HepG2 (cell line): ENCODE measurements around the gene CNR2. TPM values are rescaled to one million over a fixed set of nuclear protein-coding genes. Genes with fewer than 3 reads are reported as not detected.

Experiments used
- AHDC1 ChIP-seq: sonication (generic); formaldehyde crosslinking; IDR thresholded peaks from 2 replicates; pipeline ENCODE4 v1.5.1; 2020; ENCODE audit warnings: mild to moderate bottlenecking, missing genetic modification reagents, borderline replicate concordance
- BRD4 ChIP-seq: sonication (generic); formaldehyde crosslinking; IDR thresholded peaks from 2 replicates; pipeline ENCODE4 v1.4.0; 2020; ENCODE audit warnings: missing genetic modification reagents
- CEBPG ChIP-seq: IDR thresholded peaks from 2 replicates; pipeline ENCODE4 v1.6.1; 2016
- EED ChIP-seq: sonication (generic); formaldehyde crosslinking; IDR thresholded peaks from 2 replicates; pipeline ENCODE4 v1.5.0; 2020; ENCODE audit warnings: mild to moderate bottlenecking, missing genetic modification reagents
- HMGA1 ChIP-seq: sonication (generic); formaldehyde crosslinking; conservative IDR thresholded peaks from 2 replicates; pipeline ENCODE4 v1.4.0; 2020; ENCODE audit warnings: missing genetic modification reagents
- KDM1A ChIP-seq: IDR thresholded peaks from 2 replicates; pipeline ENCODE4 v1.6.1; 2016; ENCODE audit warnings: missing compliant biosample characterization
- NFE2L2 ChIP-seq: fragments of 150-350 bp; IDR thresholded peaks from 2 replicates; pipeline ENCODE4 v1.6.1; 2014; ENCODE audit warnings: low read length
- TGIF2 ChIP-seq: IDR thresholded peaks from 2 replicates; pipeline ENCODE4 v1.6.1; 2016; ENCODE audit warnings: control low read depth, missing compliant biosample characterization
- ZNF207 ChIP-seq: fragments of 450-650 bp; IDR thresholded peaks from 2 replicates; pipeline ENCODE4 v1.6.1; 2016; ENCODE audit warnings: antibody characterized with exemption, borderline replicate concordance
- ZNF251 ChIP-seq: sonication (generic); formaldehyde crosslinking; IDR thresholded peaks from 2 replicates; pipeline ENCODE4 v1.9.0; 2021; ENCODE audit warnings: mild to moderate bottlenecking, missing genetic modification reagents
- ZNF510 ChIP-seq: sonication (generic); formaldehyde crosslinking; IDR thresholded peaks from 2 replicates; pipeline ENCODE4 v1.4.0; 2020; ENCODE audit warnings: low read depth, mild to moderate bottlenecking, missing genetic modification reagents
- ZNF7 ChIP-seq: IDR thresholded peaks from 2 replicates; pipeline ENCODE4 v1.6.1; 2016; ENCODE audit warnings: missing biosample characterization, missing genetic modification reagents
- polyA plus RNA-seq, 8 experiments: library from polyadenylated mRNA; depleted of rRNA in 3 of 8; stranded (reverse) in 7 of 8; unstranded in 1 of 8; fragments of >200 nt; fragmentation: Illumina TruSeq in 4 of 8; extraction: Trizol in 4 of 8; gene quantifications; 2 replicates each; pipeline versions ENCODE4 v1.2.1 to v1.2.3, GENCODE V29; 2011 to 2016; ENCODE audit warnings: low read depth in 4 of 8, missing spikeins in 1 of 8, mixed read lengths in 1 of 8; ENCODE audit not compliant: insufficient read depth in 1 of 8
- total RNA-seq, 5 experiments: library from RNA; depleted of rRNA; stranded (reverse); fragments of >200 nt; fragmentation: Illumina TruSeq; extraction: Trizol; gene quantifications; 2 replicates each; pipeline ENCODE4 v1.2.3, GENCODE V29; 2016; ENCODE audit warnings: low read depth in 1 of 5
- TF ChIP-seq, protein P1 (sequence below): IDR thresholded peaks from 2 replicates; pipeline ENCODE4 v1.6.1; 2016
- TF ChIP-seq, protein P2 (sequence below): sonication (generic); formaldehyde crosslinking; IDR thresholded peaks from 2 replicates; pipeline ENCODE4 v1.5.0; 2020; ENCODE audit warnings: mild to moderate bottlenecking, missing genetic modification reagents, borderline replicate concordance

CNR2 gene
- total and polyA plus RNA-seq, 2 of the 13 experiments (the other 11 are each of a cell fraction or from before 2014, with no cell fraction given): not detected

DNA sequence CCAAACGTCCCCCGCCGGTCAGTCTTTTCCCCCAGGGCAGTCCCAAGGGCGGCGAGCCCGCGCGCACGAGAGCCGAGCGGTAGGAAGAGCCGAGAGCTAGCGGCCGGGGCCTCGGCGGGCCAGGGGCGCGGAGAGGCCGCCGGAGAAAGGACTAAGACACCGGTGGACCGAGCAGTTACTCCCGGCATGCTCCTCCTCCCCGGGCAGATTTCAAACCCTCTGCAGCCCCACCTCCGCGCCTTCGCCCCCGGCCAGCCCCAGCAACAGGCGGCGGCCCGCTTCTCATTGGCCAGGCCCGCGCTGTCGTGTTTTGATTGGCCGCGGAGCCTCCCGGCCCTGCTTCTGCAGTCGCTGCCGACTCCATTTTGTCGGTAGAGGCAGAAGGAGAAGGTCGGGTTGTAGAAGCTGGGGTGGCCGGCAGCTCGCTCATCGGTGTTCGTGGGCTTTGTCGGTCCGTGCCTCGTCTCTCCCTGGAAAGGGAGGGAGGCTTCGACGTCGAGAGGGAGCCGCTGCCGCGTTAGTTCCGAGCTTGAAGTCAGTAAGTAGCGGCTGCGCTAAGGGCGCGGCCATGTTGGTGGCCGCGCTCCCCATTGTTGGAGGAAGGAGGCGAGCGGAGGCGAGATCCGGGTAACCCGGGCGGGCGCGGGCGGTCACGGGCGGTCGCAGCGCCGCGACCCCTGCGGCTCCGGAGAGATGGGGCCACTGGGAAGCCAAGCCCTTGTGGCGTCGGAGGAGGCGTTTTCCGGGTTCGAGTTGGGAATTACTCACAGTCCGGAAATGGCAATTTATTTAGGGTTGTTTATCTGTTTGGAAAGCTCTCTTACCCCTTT, 46.5 kb upstream of the CNR2 start, which contains the start of gene PNRC2 (continued):
- TF ChIP-seq, protein P1, sequence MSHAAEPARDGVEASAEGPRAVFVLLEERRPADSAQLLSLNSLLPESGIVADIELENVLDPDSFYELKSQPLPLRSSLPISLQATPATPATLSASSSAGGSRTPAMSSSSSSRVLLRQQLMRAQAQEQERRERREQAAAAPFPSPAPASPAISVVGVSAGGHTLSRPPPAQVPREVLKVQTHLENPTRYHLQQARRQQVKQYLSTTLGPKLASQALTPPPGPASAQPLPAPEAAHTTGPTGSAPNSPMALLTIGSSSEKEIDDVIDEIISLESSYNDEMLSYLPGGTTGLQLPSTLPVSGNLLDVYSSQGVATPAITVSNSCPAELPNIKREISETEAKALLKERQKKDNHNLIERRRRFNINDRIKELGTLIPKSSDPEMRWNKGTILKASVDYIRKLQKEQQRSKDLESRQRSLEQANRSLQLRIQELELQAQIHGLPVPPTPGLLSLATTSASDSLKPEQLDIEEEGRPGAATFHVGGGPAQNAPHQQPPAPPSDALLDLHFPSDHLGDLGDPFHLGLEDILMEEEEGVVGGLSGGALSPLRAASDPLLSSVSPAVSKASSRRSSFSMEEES (CRISPR knock-in tag): peak; percentile 68
- no peak; the same call in 1 of the 2 replicates for TF ChIP-seq TGIF2 (CRISPR knock-in tag)
- no peak; the same call in 1 of the 2 replicates for TF ChIP-seq ZNF7
- TF ChIP-seq, protein P2, sequence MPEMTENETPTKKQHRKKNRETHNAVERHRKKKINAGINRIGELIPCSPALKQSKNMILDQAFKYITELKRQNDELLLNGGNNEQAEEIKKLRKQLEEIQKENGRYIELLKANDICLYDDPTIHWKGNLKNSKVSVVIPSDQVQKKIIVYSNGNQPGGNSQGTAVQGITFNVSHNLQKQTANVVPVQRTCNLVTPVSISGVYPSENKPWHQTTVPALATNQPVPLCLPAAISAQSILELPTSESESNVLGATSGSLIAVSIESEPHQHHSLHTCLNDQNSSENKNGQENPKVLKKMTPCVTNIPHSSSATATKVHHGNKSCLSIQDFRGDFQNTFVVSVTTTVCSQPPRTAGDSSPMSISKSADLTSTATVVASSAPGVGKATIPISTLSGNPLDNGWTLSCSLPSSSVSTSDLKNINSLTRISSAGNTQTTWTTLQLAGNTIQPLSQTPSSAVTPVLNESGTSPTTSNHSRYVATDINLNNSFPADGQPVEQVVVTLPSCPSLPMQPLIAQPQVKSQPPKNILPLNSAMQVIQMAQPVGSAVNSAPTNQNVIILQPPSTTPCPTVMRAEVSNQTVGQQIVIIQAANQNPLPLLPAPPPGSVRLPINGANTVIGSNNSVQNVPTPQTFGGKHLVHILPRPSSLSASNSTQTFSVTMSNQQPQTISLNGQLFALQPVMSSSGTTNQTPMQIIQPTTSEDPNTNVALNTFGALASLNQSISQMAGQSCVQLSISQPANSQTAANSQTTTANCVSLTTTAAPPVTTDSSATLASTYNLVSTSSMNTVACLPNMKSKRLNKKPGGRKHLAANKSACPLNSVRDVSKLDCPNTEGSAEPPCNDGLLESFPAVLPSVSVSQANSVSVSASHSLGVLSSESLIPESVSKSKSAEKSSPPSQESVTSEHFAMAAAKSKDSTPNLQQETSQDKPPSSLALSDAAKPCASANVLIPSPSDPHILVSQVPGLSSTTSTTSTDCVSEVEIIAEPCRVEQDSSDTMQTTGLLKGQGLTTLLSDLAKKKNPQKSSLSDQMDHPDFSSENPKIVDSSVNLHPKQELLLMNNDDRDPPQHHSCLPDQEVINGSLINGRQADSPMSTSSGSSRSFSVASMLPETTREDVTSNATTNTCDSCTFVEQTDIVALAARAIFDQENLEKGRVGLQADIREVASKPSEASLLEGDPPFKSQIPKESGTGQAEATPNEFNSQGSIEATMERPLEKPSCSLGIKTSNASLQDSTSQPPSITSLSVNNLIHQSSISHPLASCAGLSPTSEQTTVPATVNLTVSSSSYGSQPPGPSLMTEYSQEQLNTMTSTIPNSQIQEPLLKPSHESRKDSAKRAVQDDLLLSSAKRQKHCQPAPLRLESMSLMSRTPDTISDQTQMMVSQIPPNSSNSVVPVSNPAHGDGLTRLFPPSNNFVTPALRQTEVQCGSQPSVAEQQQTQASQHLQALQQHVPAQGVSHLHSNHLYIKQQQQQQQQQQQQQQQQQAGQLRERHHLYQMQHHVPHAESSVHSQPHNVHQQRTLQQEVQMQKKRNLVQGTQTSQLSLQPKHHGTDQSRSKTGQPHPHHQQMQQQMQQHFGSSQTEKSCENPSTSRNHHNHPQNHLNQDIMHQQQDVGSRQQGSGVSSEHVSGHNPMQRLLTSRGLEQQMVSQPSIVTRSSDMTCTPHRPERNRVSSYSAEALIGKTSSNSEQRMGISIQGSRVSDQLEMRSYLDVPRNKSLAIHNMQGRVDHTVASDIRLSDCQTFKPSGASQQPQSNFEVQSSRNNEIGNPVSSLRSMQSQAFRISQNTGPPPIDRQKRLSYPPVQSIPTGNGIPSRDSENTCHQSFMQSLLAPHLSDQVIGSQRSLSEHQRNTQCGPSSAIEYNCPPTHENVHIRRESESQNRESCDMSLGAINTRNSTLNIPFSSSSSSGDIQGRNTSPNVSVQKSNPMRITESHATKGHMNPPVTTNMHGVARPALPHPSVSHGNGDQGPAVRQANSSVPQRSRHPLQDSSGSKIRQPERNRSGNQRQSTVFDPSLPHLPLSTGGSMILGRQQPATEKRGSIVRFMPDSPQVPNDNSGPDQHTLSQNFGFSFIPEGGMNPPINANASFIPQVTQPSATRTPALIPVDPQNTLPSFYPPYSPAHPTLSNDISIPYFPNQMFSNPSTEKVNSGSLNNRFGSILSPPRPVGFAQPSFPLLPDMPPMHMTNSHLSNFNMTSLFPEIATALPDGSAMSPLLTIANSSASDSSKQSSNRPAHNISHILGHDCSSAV (CRISPR knock-in tag): 0 out of 2 replicates have a peak, but pooled peaks have one; percentile 49
- TF ChIP-seq NFE2L2: no peak
- TF ChIP-seq AHDC1 (CRISPR knock-in tag): no peak
- TF ChIP-seq EED (CRISPR knock-in tag): 0 out of 2 replicates have a peak, but pooled peaks have one; percentile 13
- TF ChIP-seq ZNF251 (CRISPR knock-in tag): no peak
- TF ChIP-seq ZNF207: no peak
- no peak for TF ChIP-seq KDM1A (CRISPR knock-in tag)
- TF ChIP-seq ZNF510: peak; percentile 88; the same call in 1 of the 2 replicates
- TF ChIP-seq HMGA1 (CRISPR knock-in tag): no peak
- TF ChIP-seq BRD4 (CRISPR knock-in tag): peak; percentile 97
- TF ChIP-seq CEBPG (CRISPR knock-in tag): no peak; the same call in 1 of the 2 replicates
